H1 (cell line): Measurements from ENCODE around the gene DPPA4. TPM values are rescaled to one million over a fixed set of nuclear protein-coding genes. Genes with fewer than 3 reads are reported as not detected.

Source experiments
- CTCF ChIA-PET: fragments of 300-600 bp; sonication (Branson Sonifier 250); formaldehyde crosslinking; loops from one replicate; lab custom pipeline; 2021; ENCODE audit not compliant: partially characterized antibody; lab: Charles Lee
- POLR2A ChIA-PET: fragments of 300-600 bp; sonication (Branson Sonifier 250); formaldehyde crosslinking; loops from one replicate; lab custom pipeline; 2021; ENCODE audit warnings: inconsistent platforms; ENCODE audit not compliant: partially characterized antibody; lab: Charles Lee
- DNase-seq, 2 experiments: peaks; one replicate each; pipeline versions ENCODE4 v3.0.0 to v3.0.0-alpha.2; 2010 to 2022; ENCODE audit warnings: low spot score in 2 of 2, low read depth in 1 of 2, mixed read lengths in 1 of 2
- FAIRE-seq: peaks from 2 replicates; lab custom pipeline; 2011; peaks lifted over from hg19 to GRCh38; lab: Jason Lieb, UNC
- H2AFZ ChIP-seq: 2 replicates; pipeline ENCODE4 v1.8.1; 2012; ENCODE audit warnings: low read length, inconsistent platforms
- H2AK5ac ChIP-seq: 2 replicates; pipeline ENCODE4 v1.6.1; 2013; ENCODE audit warnings: low read depth, low read length
- H2BK120ac ChIP-seq: replicated peaks from 2 replicates; pipeline ENCODE3; 2013; ENCODE audit warnings: low read depth, low read length, inconsistent platforms
- H2BK12ac ChIP-seq: 2 replicates; pipeline ENCODE4 v1.6.1; 2013; ENCODE audit warnings: low read depth, low read length
- H2BK15ac ChIP-seq: 2 replicates; pipeline ENCODE4 v1.6.1; 2013; ENCODE audit warnings: low read length
- H2BK20ac ChIP-seq: 2 replicates; pipeline ENCODE4 v1.6.1; 2013; ENCODE audit warnings: low read length
- H2BK5ac ChIP-seq: 2 replicates; pipeline ENCODE4 v1.6.1; 2013; ENCODE audit warnings: low read depth, low read length
- H3K14ac ChIP-seq: 2 replicates; pipeline ENCODE4 v1.6.1; 2013; ENCODE audit warnings: inconsistent platforms; ENCODE audit not compliant: insufficient read length
- H3K18ac ChIP-seq: 2 replicates; pipeline ENCODE4 v1.6.1; 2013; ENCODE audit warnings: low read length; ENCODE audit errors: extremely low read depth
- H3K23ac ChIP-seq: 2 replicates; pipeline ENCODE4 v1.6.1; 2013; ENCODE audit warnings: inconsistent platforms; ENCODE audit not compliant: insufficient read length
- H3K23me2 ChIP-seq: 2 replicates; pipeline ENCODE4 v1.6.1; 2013; ENCODE audit warnings: low read depth, low read length
- H3K27ac ChIP-seq: 2 replicates; pipeline ENCODE4 v1.6.1; 2011; ENCODE audit warnings: low read depth, low read length, inconsistent platforms
- H3K27me3 ChIP-seq, 4 experiments: replicated peaks in 1 of 4; 1 replicate in 1 of 4; 2 replicates in 3 of 4; pipeline versions ENCODE4 v1.6.1 to v1.8.1; 2011 to 2013; ENCODE audit warnings: low read length in 3 of 4, mild to moderate bottlenecking in 3 of 4, inconsistent platforms in 2 of 4, mixed read lengths in 2 of 4, moderate library complexity in 1 of 4; ENCODE audit not compliant: control insufficient read depth in 3 of 4, insufficient read depth in 3 of 4; ENCODE audit errors: extremely low read depth in 1 of 4
- H3K36me3 ChIP-seq, 4 experiments: 2 replicates each; pipeline versions ENCODE4 v1.6.1 to v1.8.1; 2011 to 2013; ENCODE audit warnings: mild to moderate bottlenecking in 4 of 4, low read length in 3 of 4, moderate library complexity in 2 of 4, control low read depth in 1 of 4, inconsistent platforms in 1 of 4; ENCODE audit not compliant: insufficient read depth in 4 of 4, control insufficient read depth in 2 of 4
- H3K4ac ChIP-seq: replicated peaks from 2 replicates; pipeline ENCODE3; 2013; ENCODE audit warnings: low read length, low read depth, mixed read lengths, inconsistent platforms; ENCODE audit not compliant: insufficient read length
- H3K4me1 ChIP-seq, 4 experiments: replicated peaks in 1 of 4; 1 replicate in 1 of 4; 2 replicates in 3 of 4; pipeline versions ENCODE4 v1.6.1 to v1.8.1; 2011 to 2013; ENCODE audit warnings: low read length in 3 of 4, inconsistent platforms in 2 of 4, mixed read lengths in 1 of 4; ENCODE audit not compliant: insufficient read depth in 4 of 4, control insufficient read depth in 3 of 4
- H3K4me2 ChIP-seq, 2 experiments: 2 replicates each; pipeline versions ENCODE4 v1.6.1 to v1.8.1; 2011 to 2013; ENCODE audit warnings: low read depth in 2 of 2, low read length in 2 of 2, control low read depth in 1 of 2, inconsistent platforms in 1 of 2, mild to moderate bottlenecking in 1 of 2; ENCODE audit not compliant: insufficient read depth in 1 of 2
- H3K4me3 ChIP-seq, 4 experiments: fragments of 200-600, 300-600 bp in 1 of 4; sonication (generic), shearing (Covaris generic), sonication (Bioruptor Twin) in 1 of 4; 2 replicates each; pipeline versions ENCODE4 v1.5.1 to v1.8.1; 2011 to 2016; ENCODE audit warnings: low read length in 4 of 4, low read depth in 3 of 4, control low read depth in 2 of 4, inconsistent platforms in 2 of 4, mild to moderate bottlenecking in 2 of 4, mixed read lengths in 1 of 4, moderate library complexity in 1 of 4; ENCODE audit not compliant: insufficient read depth in 2 of 4; ENCODE audit errors: extremely low read depth in 1 of 4
- H3K56ac ChIP-seq: replicated peaks from 2 replicates; pipeline ENCODE3; 2013; ENCODE audit warnings: low read depth, mild to moderate bottlenecking, mixed read lengths, low read length, inconsistent platforms; ENCODE audit not compliant: insufficient read length
- H3K79me1 ChIP-seq: 2 replicates; pipeline ENCODE4 v1.6.1; 2013; ENCODE audit warnings: low read depth, low read length, control low read depth
- H3K79me2 ChIP-seq, 2 experiments: 2 replicates each; pipeline versions ENCODE4 v1.6.1 to v1.8.1; 2012 to 2013; ENCODE audit warnings: low read length in 2 of 2, mild to moderate bottlenecking in 2 of 2, inconsistent platforms in 1 of 2; ENCODE audit not compliant: insufficient read depth in 2 of 2, control insufficient read depth in 1 of 2
- H3K9ac ChIP-seq, 4 experiments: replicated peaks in 1 of 4; 1 replicate in 1 of 4; 2 replicates in 3 of 4; pipeline versions ENCODE4 v1.6.1 to v1.8.1; 2011 to 2013; ENCODE audit warnings: low read depth in 3 of 4, low read length in 3 of 4, control low read depth in 2 of 4, mild to moderate bottlenecking in 2 of 4, moderate library complexity in 2 of 4, inconsistent platforms in 1 of 4; ENCODE audit errors: extremely low read depth in 1 of 4
- H3K9me3 ChIP-seq, 2 experiments: 2 replicates each; pipeline versions ENCODE4 v1.6.1 to v1.8.1; 2012 to 2013; ENCODE audit warnings: mild to moderate bottlenecking in 2 of 2, moderate library complexity in 2 of 2, control low read depth in 1 of 2, inconsistent platforms in 1 of 2, low read depth in 1 of 2, low read length in 1 of 2, mixed read lengths in 1 of 2; ENCODE audit not compliant: insufficient read depth in 2 of 2
- H4K20me1 ChIP-seq, 2 experiments: replicated peaks in 1 of 2; 2 replicates each; pipeline versions ENCODE3 to v1.8.1; 2011 to 2013; ENCODE audit warnings: inconsistent platforms in 2 of 2, low read length in 2 of 2, mild to moderate bottlenecking in 1 of 2; ENCODE audit not compliant: insufficient read depth in 2 of 2, control insufficient read depth in 1 of 2
- H4K5ac ChIP-seq: 2 replicates; pipeline ENCODE4 v1.6.1; 2013; ENCODE audit warnings: low read length, low read depth, mixed read lengths, inconsistent platforms; ENCODE audit not compliant: insufficient read length
- H4K8ac ChIP-seq: 2 replicates; pipeline ENCODE4 v1.8.0; 2013; ENCODE audit warnings: mild to moderate bottlenecking, moderate library complexity, low read length, inconsistent platforms; ENCODE audit not compliant: insufficient read depth; ENCODE audit errors: extremely low read depth
- H4K91ac ChIP-seq: replicated peaks from 2 replicates; pipeline ENCODE3; 2013; ENCODE audit warnings: low read length, mixed read lengths, inconsistent platforms; ENCODE audit not compliant: insufficient read length
- ASH2L ChIP-seq: fragments of 200-600, 300-600 bp; sonication (generic); IDR thresholded peaks from one replicate; pipeline ENCODE4 v1.7.1; 2017; ENCODE audit warnings: low read length
- BRCA1 ChIP-seq: IDR thresholded peaks from 2 replicates; pipeline ENCODE4 v1.6.1; 2012; ENCODE audit warnings: low read depth, low read length, improper control_type of control experiment
- CHD1 ChIP-seq: IDR thresholded peaks from 2 replicates; pipeline ENCODE4 v1.6.1; 2012; ENCODE audit warnings: low read depth, low read length, improper control_type of control experiment
- E2F6 ChIP-seq: IDR thresholded peaks from 2 replicates; pipeline ENCODE4 v1.6.1; 2012; ENCODE audit warnings: inconsistent platforms
- EGR1 ChIP-seq: IDR thresholded peaks from 2 replicates; pipeline ENCODE4 v1.6.1; 2011; ENCODE audit warnings: low read depth, low read length, borderline replicate concordance
- EZH2 ChIP-seq: fragments of 200-600 bp; sonication (generic); IDR thresholded peaks from 2 replicates; pipeline ENCODE4 v1.7.1; 2012; ENCODE audit warnings: low read depth, mild to moderate bottlenecking, moderate library complexity, low read length, inconsistent platforms; ENCODE audit not compliant: severe bottlenecking
- MAFK ChIP-seq: IDR thresholded peaks from 2 replicates; pipeline ENCODE4 v1.6.1; 2012; ENCODE audit warnings: low read depth, mild to moderate bottlenecking, improper control_type of control experiment, low read length
- NRF1 ChIP-seq: IDR thresholded peaks from 2 replicates; pipeline ENCODE4 v1.6.1; 2011; ENCODE audit warnings: mild to moderate bottlenecking, low read depth, low read length, improper control_type of control experiment
- POU5F1 ChIP-seq: IDR thresholded peaks from 2 replicates; pipeline ENCODE4 v1.6.1; 2011; ENCODE audit warnings: low read depth, mild to moderate bottlenecking, low read length, moderate library complexity
- SP2 ChIP-seq: IDR thresholded peaks from 2 replicates; pipeline ENCODE4 v1.6.1; 2012; ENCODE audit warnings: mild to moderate bottlenecking, low read length, inconsistent platforms
- SP4 ChIP-seq: IDR thresholded peaks from 2 replicates; pipeline ENCODE4 v1.6.1; 2012; ENCODE audit warnings: low read length, inconsistent platforms
- TAF7 ChIP-seq: optimal IDR thresholded peaks from 2 replicates; pipeline ENCODE3; 2011; ENCODE audit warnings: low read depth, mild to moderate bottlenecking, inconsistent platforms, low read length, moderate library complexity, borderline replicate concordance
- USF2 ChIP-seq: IDR thresholded peaks from 2 replicates; pipeline ENCODE4 v1.6.1; 2011; ENCODE audit warnings: low read length, improper control_type of control experiment
- YY1 ChIP-seq: IDR thresholded peaks from 2 replicates; pipeline ENCODE4 v1.6.1; 2011; ENCODE audit warnings: low read depth, mild to moderate bottlenecking, low read length
- WGBS, 2 experiments: shearing (Covaris generic) in 1 of 2; methylation state at CpG; one replicate each; pipeline versions ENCODE4 v1.1.6 to v1.1.7; 2013 to 2015; ENCODE audit warnings: low lambda C conversion rate in 2 of 2, mixed read lengths in 2 of 2, inconsistent platforms in 1 of 2, low coverage in 1 of 2, missing lambda C conversion rate in 1 of 2; ENCODE audit not compliant: insufficient replicate concordance in 2 of 2, insufficient coverage in 1 of 2, insufficient read length in 1 of 2; ENCODE audit errors: extremely low coverage in 1 of 2, missing lambda C conversion rate in 1 of 2; 5-methylcytosine and 5-hydroxymethylcytosine counted together
- polyA plus RNA-seq, 7 experiments: library from polyadenylated mRNA; depleted of rRNA in 3 of 7; stranded (reverse) in 5 of 7; unstranded in 2 of 7; fragments of >200 nt in 5 of 7; fragments of 200-250 nt in 2 of 7; gene quantifications; 1 replicate in 5 of 7; 2 replicates in 1 of 7; 4 replicates in 1 of 7; pipeline versions ENCODE4 v1.2.1 to v1.2.3, GENCODE V29; 2011 to 2013; ENCODE audit warnings: missing spikeins in 2 of 7, mixed read lengths in 2 of 7
- total RNA-seq: library from RNA; stranded (reverse); fragmentation: NEBNext Ultra II Directional; extraction: Animal tissue kit (Norgen Biotek cat#: 25700); gene quantifications from 2 replicates; pipeline ENCODE4 v1.2.1, GENCODE V29; 2021

Gene DPPA4
- total and polyA plus RNA-seq, 2 of the 8 experiments (the other 6 are each of a cell fraction or from before 2014, with no cell fraction given), result 424 to 772 TPM

GRCh38 chr3:109382588-109382987 is 45.2 kb upstream of the DPPA4 start:
- peaks cover 0 to 2% (median 0%) of the 10 kb centered on the region in 4 experiments; a peak in 1 of 7 replicates for H3K4me1 ChIP-seq
- H3K79me2 ChIP-seq, result no peaks in the 10 kb centered on the region
- no peak overlapping the region; a peak in 1 of 4 replicates for H3K4me2 ChIP-seq
- TF ChIP-seq POU5F1 (no peak), BRCA1 (no peak), TAF7 (no peak), EZH2 (no peak), MAFK (no peak), USF2 (no peak), NRF1 (no peak), CHD1 (no peak), ASH2L (no peak), YY1 (no peak), SP4 (no peak), E2F6 (no peak), SP2 (no peak), EGR1 (no peak)

More at GRCh38 chr3:109382588-109382987, 45.2 kb upstream of the DPPA4 start:
- peaks cover 2% of the 10 kb centered on the region; the same call in 1 of the 2 replicates for H3K23me2 ChIP-seq
- no peaks in the 10 kb centered on the region for H3K36me3 ChIP-seq
- H3K9ac ChIP-seq, result no peak overlapping the region
- no peak overlapping the region for H3K18ac ChIP-seq
- CTCF ChIA-PET, result interaction anchor here (1.2 kb wide), 2 partner anchors 15 to 57 kb away, joined by 3 read pairs; no protein-coding TSS in a partner anchor
- no peak overlapping the region for H2AK5ac ChIP-seq
- H2AFZ ChIP-seq, result no peak overlapping the region
- H4K20me1 ChIP-seq, result no peaks in the 10 kb centered on the region
- H4K5ac ChIP-seq, result no peak overlapping the region
- FAIRE-seq (no peak), DNase-seq (no peak)
- WGBS, 2 experiments, result 55% methylated on average over 7 of the region's 7 CpGs; no CpG with 5 or more reads in 1 of the 2 experiments
- no peak overlapping the region for H2BK120ac ChIP-seq
- no peaks in the 10 kb centered on the region for H3K27me3 ChIP-seq
- POLR2A ChIA-PET, result interaction anchor here (1.5 to 2.9 kb wide), 3 partner anchors 29 to 49 kb away, joined by 4 to 9 read pairs (median 4); no protein-coding TSS in a partner anchor
- H2BK15ac ChIP-seq, result no peak overlapping the region
- H3K79me1 ChIP-seq, result no peaks in the 10 kb centered on the region
- no peak overlapping the region for H3K56ac ChIP-seq
- no peak overlapping the region for H2BK12ac ChIP-seq
- no peak overlapping the region for H3K27ac ChIP-seq
- no peak overlapping the region for H4K91ac ChIP-seq
- no peak overlapping the region for H2BK5ac ChIP-seq
- no peak overlapping the region for H2BK20ac ChIP-seq
- no peak overlapping the region for H4K8ac ChIP-seq
- H3K4ac ChIP-seq, result no peak overlapping the region
- H3K14ac ChIP-seq, result no peak overlapping the region
- no peak overlapping the region for H3K4me3 ChIP-seq
- no peaks in the 10 kb centered on the region for H3K9me3 ChIP-seq
- H3K23ac ChIP-seq, result no peak overlapping the region
